Stimulated activated CD4-positive, alpha-beta T cell treated with anti-CD3 and anti-CD28 coated beads, Interleukin-4, amount 100 ng/mL, for 1 hour (primary cell): ENCODE data around the gene VSIG4.
"Not testable (repeated sequence)": the region's sequence is repeated elsewhere in the genome, so short reads cannot be mapped to it uniquely, and the experiment has no call there.

Experiments used
- DNase-seq: peaks from one replicate; pipeline ENCODE4 v3.0.0-alpha.2; 2020

Gene VSIG4

GRCh38 chrX:66007851-66008250 is 32.0 kb downstream of the VSIG4 start:
- no peak for DNase-seq

- DNase-seq: no peak
Observed at GRCh38 chrX:66005830-66006449, 33.9 kb downstream of the VSIG4 start.

GRCh38 chrX:66004928-66005829 is 34.7 kb downstream of the VSIG4 start:
- no peak for DNase-seq

- no peak for DNase-seq
Observed at GRCh38 chrX:66002824-66003680, 36.8 kb downstream of the VSIG4 start.

GRCh38 chrX:66001596-66001995 is 38.3 kb downstream of the VSIG4 start:
- no peak for DNase-seq

GRCh38 chrX:66000628-66001272 is 39.1 kb downstream of the VSIG4 start:
- no peak for DNase-seq

GRCh38 chrX:66000178-66000577 is 39.7 kb downstream of the VSIG4 start:
- no peak for DNase-seq

- DNase-seq: no peak
Observed at GRCh38 chrX:65999563-66000148, 40.2 kb downstream of the VSIG4 start.

- DNase-seq: no peak
Observed at GRCh38 chrX:65999029-65999562, 40.8 kb downstream of the VSIG4 start.

GRCh38 chrX:65997978-65998717 is 41.7 kb downstream of the VSIG4 start:
- DNase-seq: no peak

GRCh38 chrX:65994519-65995506 is 45.1 kb downstream of the VSIG4 start:
- DNase-seq: no peak

GRCh38 chrX:65993915-65994460 is 45.9 kb downstream of the VSIG4 start:
- DNase-seq: no peak

- no peak for DNase-seq
Observed at GRCh38 chrX:65993332-65993731, 46.5 kb downstream of the VSIG4 start.

GRCh38 chrX:65990702-65991101 is 49.2 kb downstream of the VSIG4 start:
- DNase-seq: no peak

- DNase-seq: no peak
Observed at GRCh38 chrX:65987811-65988210, 52.1 kb downstream of the VSIG4 start.

- DNase-seq: peak; percentile 39
Observed at GRCh38 chrX:65985922-65986588, 53.8 kb downstream of the VSIG4 start.

- no peak for DNase-seq
Observed at GRCh38 chrX:65985211-65985610, 54.7 kb downstream of the VSIG4 start.

- not testable (repeated sequence) for DNase-seq
Observed at GRCh38 chrX:65977161-65977560, 62.7 kb downstream of the VSIG4 start.

- no peak for DNase-seq
Observed at GRCh38 chrX:65976161-65976560, 63.7 kb downstream of the VSIG4 start.
